KMS-11 (cell line): Measurements from ENCODE around the gene C4orf54.

ENCODE experiments used
- H2AFZ ChIP-seq: fragments of 200-600 bp; sonication (generic); 2 replicates; pipeline ENCODE4 v1.6.1; 2016; ENCODE audit warnings: antibody characterized with exemption, mixed run types, low read depth
- H3K27ac ChIP-seq: fragments of 200-600 bp; sonication (generic); 2 replicates; pipeline ENCODE4 v1.6.1; 2016; ENCODE audit warnings: mild to moderate bottlenecking, mixed run types
- H3K27me3 ChIP-seq: fragments of 200-600 bp; sonication (generic); 2 replicates; pipeline ENCODE4 v1.6.1; 2017; ENCODE audit warnings: mild to moderate bottlenecking, low read depth, mixed run types, moderate library complexity; ENCODE audit not compliant: insufficient read depth
- H3K36me3 ChIP-seq: fragments of 200-600 bp; sonication (generic); 2 replicates; pipeline ENCODE4 v1.6.1; 2017; ENCODE audit warnings: mild to moderate bottlenecking, mixed run types; ENCODE audit not compliant: insufficient read depth
- H3K4me1 ChIP-seq: fragments of 200-600 bp; sonication (generic); 2 replicates; pipeline ENCODE4 v1.6.1; 2016; ENCODE audit warnings: mild to moderate bottlenecking, low read depth, mixed run types; ENCODE audit not compliant: poor library complexity, severe bottlenecking
- H3K4me2 ChIP-seq: fragments of 200-600 bp; sonication (generic); 2 replicates; pipeline ENCODE4 v1.7.0; 2016; ENCODE audit warnings: mild to moderate bottlenecking, mixed run types
- H3K4me3 ChIP-seq: fragments of 200-600 bp; sonication (generic); IDR thresholded peaks from 2 replicates; pipeline ENCODE4 v1.6.1; 2017; ENCODE audit warnings: low read depth, low read length, mixed read lengths; ENCODE audit not compliant: insufficient read depth
- H3K79me2 ChIP-seq: fragments of 200-600 bp; sonication (generic); 2 replicates; pipeline ENCODE4 v1.6.1; 2016; ENCODE audit warnings: low read depth, mixed run types; ENCODE audit not compliant: insufficient read depth
- H3K9ac ChIP-seq: fragments of 200-600 bp; sonication (generic); 2 replicates; pipeline ENCODE4 v1.6.1; 2016; ENCODE audit warnings: mild to moderate bottlenecking, mixed run types
- H4K20me1 ChIP-seq: fragments of 200-600 bp; sonication (generic); 2 replicates; pipeline ENCODE4 v1.6.1; 2016; ENCODE audit warnings: mild to moderate bottlenecking, mixed run types; ENCODE audit not compliant: insufficient read depth
- TF ChIP-seq, protein P1 (sequence below): fragments of 200-600 bp; sonication (generic); conservative IDR thresholded peaks from 2 replicates; pipeline ENCODE4 v1.6.1; 2017; ENCODE audit warnings: low read depth, mild to moderate bottlenecking, antibody characterized with exemption, low read length, moderate library complexity, mixed read lengths

The C4orf54 gene

DNA sequence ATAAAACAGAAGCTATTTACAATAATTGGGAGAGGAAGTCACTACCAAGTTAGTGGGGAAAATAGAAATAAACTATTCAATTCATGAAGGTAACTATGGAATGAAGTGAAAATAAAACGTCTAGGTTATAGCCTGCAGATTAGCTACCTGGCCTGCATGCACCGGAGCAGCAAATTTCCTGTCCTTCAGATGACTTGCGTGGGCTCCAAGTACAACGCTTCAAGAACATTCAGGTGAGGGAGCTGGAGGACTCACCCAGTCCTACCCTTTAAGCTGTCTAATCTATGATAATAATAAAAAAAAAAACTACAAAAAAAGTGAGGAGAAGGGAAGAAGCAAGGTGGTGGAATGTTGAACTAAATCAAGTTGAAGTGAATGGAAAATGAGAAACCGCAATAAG, 13.2 kb downstream of the C4orf54 start:
- TF ChIP-seq, protein P1, sequence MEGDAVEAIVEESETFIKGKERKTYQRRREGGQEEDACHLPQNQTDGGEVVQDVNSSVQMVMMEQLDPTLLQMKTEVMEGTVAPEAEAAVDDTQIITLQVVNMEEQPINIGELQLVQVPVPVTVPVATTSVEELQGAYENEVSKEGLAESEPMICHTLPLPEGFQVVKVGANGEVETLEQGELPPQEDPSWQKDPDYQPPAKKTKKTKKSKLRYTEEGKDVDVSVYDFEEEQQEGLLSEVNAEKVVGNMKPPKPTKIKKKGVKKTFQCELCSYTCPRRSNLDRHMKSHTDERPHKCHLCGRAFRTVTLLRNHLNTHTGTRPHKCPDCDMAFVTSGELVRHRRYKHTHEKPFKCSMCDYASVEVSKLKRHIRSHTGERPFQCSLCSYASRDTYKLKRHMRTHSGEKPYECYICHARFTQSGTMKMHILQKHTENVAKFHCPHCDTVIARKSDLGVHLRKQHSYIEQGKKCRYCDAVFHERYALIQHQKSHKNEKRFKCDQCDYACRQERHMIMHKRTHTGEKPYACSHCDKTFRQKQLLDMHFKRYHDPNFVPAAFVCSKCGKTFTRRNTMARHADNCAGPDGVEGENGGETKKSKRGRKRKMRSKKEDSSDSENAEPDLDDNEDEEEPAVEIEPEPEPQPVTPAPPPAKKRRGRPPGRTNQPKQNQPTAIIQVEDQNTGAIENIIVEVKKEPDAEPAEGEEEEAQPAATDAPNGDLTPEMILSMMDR: no peak
- Histone ChIP-seq H3K4me2 (no peak overlapping the region), H3K27me3 (no peaks in the 10 kb centered on the region)

DNA sequence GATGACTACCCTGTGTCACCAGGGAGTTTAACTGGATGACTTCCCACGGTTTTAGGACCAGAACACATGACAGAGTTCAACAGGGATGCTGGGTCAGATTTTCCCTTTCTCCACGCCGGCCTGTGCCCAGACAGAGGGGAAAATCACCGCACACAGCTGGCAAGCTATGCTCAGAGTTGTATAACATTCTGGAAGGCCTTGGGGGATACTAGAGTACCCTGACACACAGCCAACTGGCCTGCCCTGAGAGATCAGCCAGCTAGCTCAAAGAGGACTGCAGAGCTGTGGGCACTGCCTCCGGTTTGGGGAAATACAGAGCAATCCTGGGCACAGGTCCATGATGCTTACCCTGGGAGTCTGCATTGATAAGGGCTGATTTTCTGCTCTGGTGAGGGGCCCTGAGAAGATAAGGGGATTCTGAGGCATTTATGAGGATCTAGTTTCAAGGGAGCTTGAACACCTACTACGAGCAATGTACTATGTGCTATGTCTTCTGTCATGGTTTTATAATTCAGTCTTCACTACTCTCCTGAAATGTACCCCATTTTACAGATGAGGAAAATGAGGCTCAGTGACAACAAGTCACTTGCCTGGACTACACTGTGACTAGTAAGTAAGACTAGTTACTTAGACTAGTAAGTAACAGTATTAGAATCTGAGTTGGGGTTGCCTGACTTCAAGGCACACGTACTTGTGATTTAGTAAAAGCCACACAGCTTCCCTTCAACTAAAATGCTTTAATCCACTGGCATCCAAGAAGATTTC, 14.7 kb downstream of the C4orf54 start:
- Histone ChIP-seq H3K27me3 (no peaks in the 10 kb centered on the region), H3K4me2 (no peak overlapping the region), H3K4me1 (no peaks in the 10 kb centered on the region), H3K9ac (no peak overlapping the region), H3K79me2 (no peaks in the 10 kb centered on the region), H4K20me1 (no peaks in the 10 kb centered on the region), H3K27ac (no peak overlapping the region), H3K4me3 (no peak overlapping the region), H3K36me3 (no peaks in the 10 kb centered on the region), H2AFZ (no peak overlapping the region)
- TF ChIP-seq, protein P1: no peak

More for the DNA sequence above, 13.2 kb downstream of the C4orf54 start:
- Histone ChIP-seq H2AFZ (no peak overlapping the region), H3K4me3 (no peak overlapping the region), H3K4me1 (no peaks in the 10 kb centered on the region), H3K36me3 (no peaks in the 10 kb centered on the region), H3K27ac (no peak overlapping the region), H3K9ac (no peak overlapping the region), H3K79me2 (no peaks in the 10 kb centered on the region), H4K20me1 (no peaks in the 10 kb centered on the region)

GRCh38 chr4:99640676-99641075, 17.0 kb downstream of the C4orf54 start:
- no peak overlapping the region for H3K9ac ChIP-seq
- H3K27me3 ChIP-seq: no peaks in the 10 kb centered on the region

GRCh38 chr4:99637174-99637573, 20.5 kb downstream of the C4orf54 start:
- H2AFZ ChIP-seq: no peak overlapping the region
- no peaks in the 10 kb centered on the region for H3K36me3 ChIP-seq
- H4K20me1 ChIP-seq: no peaks in the 10 kb centered on the region
- no peak overlapping the region for H3K4me3 ChIP-seq
- no peak overlapping the region for H3K27ac ChIP-seq
- H3K4me2 ChIP-seq: no peak overlapping the region
- H3K9ac ChIP-seq: no peak overlapping the region
- no peaks in the 10 kb centered on the region for H3K27me3 ChIP-seq
- TF ChIP-seq, protein P1: no peak
- no peaks in the 10 kb centered on the region for H3K79me2 ChIP-seq
- no peaks in the 10 kb centered on the region for H3K4me1 ChIP-seq

More at GRCh38 chr4:99640676-99641075, 17.0 kb downstream of the C4orf54 start:
- Histone ChIP-seq H3K27ac (no peak overlapping the region), H3K4me3 (no peak overlapping the region), H4K20me1 (no peaks in the 10 kb centered on the region), H3K36me3 (no peaks in the 10 kb centered on the region), H2AFZ (no peak overlapping the region), H3K4me2 (no peak overlapping the region), H3K4me1 (no peaks in the 10 kb centered on the region), H3K79me2 (no peaks in the 10 kb centered on the region)
- TF ChIP-seq, protein P1: no peak
